ENCODE measurements around the gene PRODH2.

Gene PRODH2

GRCh38 chr19:35767288-35768081 lies 45.2 kb downstream of the PRODH2 start:
- no peak for TF ChIP-seq CTCF (IDR thresholded peaks at IDR 0.05; ENCODE audit: control insufficient read depth, insufficient read depth, low read depth, low read length, missing control alignments)
- no peak overlapping the region for H3K4me3 ChIP-seq (ENCODE audit: control insufficient read depth, low read depth, low read length)
- DNase-seq (ENCODE audit: low read depth), result no peak

DNA sequence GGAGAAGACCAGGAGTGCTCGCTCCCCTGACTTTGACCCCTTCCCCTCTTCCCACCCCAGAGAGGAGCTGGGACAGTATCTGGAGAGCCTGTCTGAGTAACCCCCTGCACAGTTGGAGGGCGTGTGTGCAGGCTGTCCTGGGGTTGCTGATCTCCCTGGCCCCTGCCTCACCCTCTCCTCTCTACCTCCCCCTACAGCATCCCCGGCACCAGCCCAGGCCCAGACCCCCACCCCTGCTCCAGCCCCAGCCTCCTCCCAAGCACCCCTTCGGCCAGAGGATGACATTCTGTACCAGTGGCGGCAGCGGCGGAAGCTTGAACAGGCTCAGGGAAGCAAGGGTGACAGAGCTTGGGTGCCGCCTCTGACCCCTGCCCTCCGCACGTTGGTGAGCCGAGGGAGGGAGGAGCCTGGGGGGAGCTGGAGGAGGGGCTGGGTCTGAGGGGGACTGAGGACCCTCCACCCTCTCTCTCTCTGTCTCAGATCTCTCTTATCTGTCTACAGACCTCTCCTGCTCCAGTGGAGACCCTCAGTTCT lies 46.0 kb downstream of the PRODH2 start:
- H3K4me3 ChIP-seq (ENCODE audit: control insufficient read depth, low read depth, low read length), result no peak overlapping the region
- no peak for TF ChIP-seq CTCF (IDR thresholded peaks at IDR 0.05; ENCODE audit: control insufficient read depth, insufficient read depth, low read depth, low read length, missing control alignments)
- DNase-seq (ENCODE audit: low read depth), result no peak

GRCh38 chr19:35764432-35765315 lies 48.0 kb downstream of the PRODH2 start:
- no peak for DNase-seq (ENCODE audit: low read depth)
- no peak for TF ChIP-seq CTCF (IDR thresholded peaks at IDR 0.05; ENCODE audit: control insufficient read depth, insufficient read depth, low read depth, low read length, missing control alignments)
- H3K4me3 ChIP-seq (ENCODE audit: control insufficient read depth, low read depth, low read length), result no peak overlapping the region

- DNase-seq (ENCODE audit: low read depth), result no peak
- TF ChIP-seq CTCF (IDR thresholded peaks at IDR 0.05; ENCODE audit: control insufficient read depth, insufficient read depth, low read depth, low read length, missing control alignments), result no peak
- no peak overlapping the region for H3K4me3 ChIP-seq (ENCODE audit: control insufficient read depth, low read depth, low read length)
Measured at GRCh38 chr19:35760711-35761349, 51.8 kb downstream of the PRODH2 start.

GRCh38 chr19:35759697-35760096 lies 52.9 kb downstream of the PRODH2 start:
- no peak for TF ChIP-seq CTCF (IDR thresholded peaks at IDR 0.05; ENCODE audit: control insufficient read depth, insufficient read depth, low read depth, low read length, missing control alignments)
- H3K4me3 ChIP-seq (ENCODE audit: control insufficient read depth, low read depth, low read length), result no peak overlapping the region
- DNase-seq (ENCODE audit: low read depth), result no peak

Measured in AG09309 (cell line).